GM12878 (cell line): ENCODE data around the gene POLR1A. TPM values are rescaled to one million over a fixed set of nuclear protein-coding genes. Genes with fewer than 3 reads are reported as not detected.

ENCODE experiments used
- ETV6 ChIP-seq, 2 experiments: fragments of 450-650 bp in 1 of 2; IDR thresholded peaks in 1 of 2; conservative IDR thresholded peaks in 1 of 2; 2 replicates each; pipeline ENCODE4 v1.6.1; 2014; ENCODE audit warnings: antibody characterized with exemption in 1 of 2, borderline replicate concordance in 1 of 2, low read depth in 1 of 2, mild to moderate bottlenecking in 1 of 2, moderate library complexity in 1 of 2
- IKZF2 ChIP-seq, 2 experiments: fragments of 450-650 bp; IDR thresholded peaks; 2 replicates each; pipeline ENCODE4 v1.6.1; 2017; ENCODE audit warnings: mild to moderate bottlenecking in 2 of 2, moderate library complexity in 2 of 2
- MEF2B ChIP-seq: fragments of 450-650 bp; IDR thresholded peaks from 2 replicates; pipeline ENCODE4 v1.6.1; 2018; ENCODE audit warnings: mild to moderate bottlenecking, moderate library complexity; ENCODE audit not compliant: partially characterized antibody, poor library complexity, severe bottlenecking
- NBN ChIP-seq: fragments of 450-650 bp; IDR thresholded peaks from 2 replicates; pipeline ENCODE4 v1.6.1; 2016
- PAX5 ChIP-seq: IDR thresholded peaks from 2 replicates; pipeline ENCODE4 v1.6.1; 2011; ENCODE audit warnings: low read depth, low read length, borderline replicate concordance
- SMARCA5 ChIP-seq: fragments of 450-650 bp; IDR thresholded peaks from 2 replicates; pipeline ENCODE4 v1.6.1; 2017; ENCODE audit warnings: mild to moderate bottlenecking
- TCF7 ChIP-seq: IDR thresholded peaks from 2 replicates; pipeline ENCODE4 v1.6.1; 2014; ENCODE audit warnings: antibody characterized with exemption, borderline replicate concordance
- ZNF24 ChIP-seq: fragments of 450-650 bp; IDR thresholded peaks from 2 replicates; pipeline ENCODE4 v1.6.1; 2017; ENCODE audit warnings: antibody characterized with exemption, mild to moderate bottlenecking
- polyA plus RNA-seq, 11 experiments: library from polyadenylated mRNA; depleted of rRNA in 4 of 11; unstranded in 6 of 11; stranded (reverse) in 5 of 11; fragments of >200 nt; fragmentation: Nextera tagmentation in 4 of 11; fragmentation: Illumina TruSeq in 1 of 11; extraction: Ambion mirVana in 4 of 11; extraction: Trizol in 1 of 11; gene quantifications; 1 replicate in 1 of 11; 2 replicates in 10 of 11; pipeline versions ENCODE4 v1.2.1 to v1.2.3, GENCODE V29; 2011 to 2016; ENCODE audit warnings: inconsistent platforms in 2 of 11, missing spikeins in 2 of 11, low read depth in 1 of 11
- total RNA-seq, 4 experiments: library from RNA; depleted of rRNA in 3 of 4; stranded (reverse); fragments of >200 nt in 3 of 4; fragmentation: Illumina TruSeq in 1 of 4; extraction: Trizol in 1 of 4; gene quantifications; 2 replicates each; pipeline versions ENCODE4 v1.2.1 to v1.2.3, GENCODE V29; 2013 to 2021
- TF ChIP-seq, protein P1 (sequence below): fragments of 450-650 bp; IDR thresholded peaks from 2 replicates; pipeline ENCODE4 v1.6.1; 2017; ENCODE audit warnings: mild to moderate bottlenecking, moderate library complexity
- TF ChIP-seq, protein P2 (sequence below): fragments of 450-650 bp; formaldehyde crosslinking; IDR thresholded peaks from 2 replicates; pipeline ENCODE4 v1.5.0; 2022; ENCODE audit warnings: mild to moderate bottlenecking, missing genetic modification characterization
- TF ChIP-seq, protein P3 (sequence below): fragments of 450-650 bp; formaldehyde crosslinking; IDR thresholded peaks from 2 replicates; pipeline ENCODE4 v1.4.0; 2020; ENCODE audit warnings: mild to moderate bottlenecking, moderate library complexity

POLR1A gene
- total and polyA plus RNA-seq, 10 of the 15 experiments (the other 5 are each of a cell fraction or from before 2014, with no cell fraction given), result 2.1 to 53.9 (median 17.8) TPM

DNA sequence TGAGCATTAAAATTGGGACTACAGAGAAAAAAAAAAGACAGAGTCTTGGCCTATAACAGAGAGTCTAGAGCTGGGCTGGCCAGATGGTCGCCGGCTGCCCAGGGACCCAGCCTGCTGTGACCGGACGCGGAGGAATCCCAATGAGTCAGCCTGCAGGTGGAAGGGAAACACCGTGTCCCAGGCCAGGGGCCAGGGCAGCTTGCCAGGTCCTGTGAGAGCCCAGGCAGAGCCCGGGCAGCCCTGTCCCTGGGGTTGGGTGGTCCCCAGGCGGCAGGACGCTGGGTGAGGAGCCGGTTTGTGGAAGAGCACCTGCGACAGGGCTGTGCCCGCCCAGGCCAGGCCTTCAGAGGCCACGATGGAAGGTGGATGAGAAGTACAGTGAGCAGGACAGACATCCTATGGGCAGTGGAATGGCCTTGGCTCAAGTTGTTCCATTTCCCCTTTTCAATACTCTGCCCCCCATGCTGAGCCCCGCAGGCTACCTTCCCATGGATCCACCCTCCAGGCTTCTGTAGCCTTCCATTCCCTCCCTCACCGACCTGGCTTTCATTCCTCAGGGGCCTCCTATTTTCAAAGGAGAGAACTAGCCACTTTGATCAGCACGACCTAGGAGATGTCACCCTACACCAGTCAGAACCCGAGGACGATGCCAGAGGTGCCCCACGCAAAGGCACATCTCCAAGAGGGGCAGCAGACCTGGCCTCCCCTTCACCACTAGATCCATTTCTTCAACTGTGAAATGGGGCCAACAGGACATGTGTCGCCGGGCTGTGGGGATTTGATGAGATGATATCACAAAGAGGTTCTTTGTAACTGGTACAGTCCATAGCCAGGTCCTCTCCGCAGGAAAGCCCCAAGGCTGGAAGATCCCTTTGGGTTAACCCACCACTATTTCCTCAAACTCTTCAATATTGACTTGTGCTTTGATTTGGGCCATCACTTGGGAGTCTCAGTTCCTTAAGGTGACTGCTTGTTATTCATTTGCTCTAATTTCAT, 87.5 kb downstream of the POLR1A start (continued):
- TF ChIP-seq, protein P1, sequence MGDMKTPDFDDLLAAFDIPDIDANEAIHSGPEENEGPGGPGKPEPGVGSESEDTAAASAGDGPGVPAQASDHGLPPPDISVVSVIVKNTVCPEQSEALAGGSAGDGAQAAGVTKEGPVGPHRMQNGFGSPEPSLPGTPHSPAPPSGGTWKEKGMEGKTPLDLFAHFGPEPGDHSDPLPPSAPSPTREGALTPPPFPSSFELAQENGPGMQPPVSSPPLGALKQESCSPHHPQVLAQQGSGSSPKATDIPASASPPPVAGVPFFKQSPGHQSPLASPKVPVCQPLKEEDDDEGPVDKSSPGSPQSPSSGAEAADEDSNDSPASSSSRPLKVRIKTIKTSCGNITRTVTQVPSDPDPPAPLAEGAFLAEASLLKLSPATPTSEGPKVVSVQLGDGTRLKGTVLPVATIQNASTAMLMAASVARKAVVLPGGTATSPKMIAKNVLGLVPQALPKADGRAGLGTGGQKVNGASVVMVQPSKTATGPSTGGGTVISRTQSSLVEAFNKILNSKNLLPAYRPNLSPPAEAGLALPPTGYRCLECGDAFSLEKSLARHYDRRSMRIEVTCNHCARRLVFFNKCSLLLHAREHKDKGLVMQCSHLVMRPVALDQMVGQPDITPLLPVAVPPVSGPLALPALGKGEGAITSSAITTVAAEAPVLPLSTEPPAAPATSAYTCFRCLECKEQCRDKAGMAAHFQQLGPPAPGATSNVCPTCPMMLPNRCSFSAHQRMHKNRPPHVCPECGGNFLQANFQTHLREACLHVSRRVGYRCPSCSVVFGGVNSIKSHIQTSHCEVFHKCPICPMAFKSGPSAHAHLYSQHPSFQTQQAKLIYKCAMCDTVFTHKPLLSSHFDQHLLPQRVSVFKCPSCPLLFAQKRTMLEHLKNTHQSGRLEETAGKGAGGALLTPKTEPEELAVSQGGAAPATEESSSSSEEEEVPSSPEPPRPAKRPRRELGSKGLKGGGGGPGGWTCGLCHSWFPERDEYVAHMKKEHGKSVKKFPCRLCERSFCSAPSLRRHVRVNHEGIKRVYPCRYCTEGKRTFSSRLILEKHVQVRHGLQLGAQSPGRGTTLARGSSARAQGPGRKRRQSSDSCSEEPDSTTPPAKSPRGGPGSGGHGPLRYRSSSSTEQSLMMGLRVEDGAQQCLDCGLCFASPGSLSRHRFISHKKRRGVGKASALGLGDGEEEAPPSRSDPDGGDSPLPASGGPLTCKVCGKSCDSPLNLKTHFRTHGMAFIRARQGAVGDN, result peak; percentile 70
- TF ChIP-seq SMARCA5 (peak; percentile 46; the same call in 1 of the 2 replicates), PAX5 (0 out of 2 replicates have a peak, but pooled peaks have one; percentile 30), TCF7 (no peak), ETV6 (conservative IDR thresholded peaks at IDR 0.05 in 1 of 2, IDR thresholded peaks at IDR 0.05 in 1 of 2; ENCODE audit: borderline replicate concordance in 1 of 2, low read depth in 1 of 2) (peak in 1 of 2 experiments; percentile 13; a peak in 1 of 4 replicates), MEF2B (peak; percentile 15), ZNF24 (peak; percentile 34; the same call in 1 of the 2 replicates), IKZF2 (IDR thresholded peaks at IDR 0.05) (peak; percentile 55 to 64; a peak in 3 of 4 replicates), NBN (no peak)
- TF ChIP-seq, protein P2, sequence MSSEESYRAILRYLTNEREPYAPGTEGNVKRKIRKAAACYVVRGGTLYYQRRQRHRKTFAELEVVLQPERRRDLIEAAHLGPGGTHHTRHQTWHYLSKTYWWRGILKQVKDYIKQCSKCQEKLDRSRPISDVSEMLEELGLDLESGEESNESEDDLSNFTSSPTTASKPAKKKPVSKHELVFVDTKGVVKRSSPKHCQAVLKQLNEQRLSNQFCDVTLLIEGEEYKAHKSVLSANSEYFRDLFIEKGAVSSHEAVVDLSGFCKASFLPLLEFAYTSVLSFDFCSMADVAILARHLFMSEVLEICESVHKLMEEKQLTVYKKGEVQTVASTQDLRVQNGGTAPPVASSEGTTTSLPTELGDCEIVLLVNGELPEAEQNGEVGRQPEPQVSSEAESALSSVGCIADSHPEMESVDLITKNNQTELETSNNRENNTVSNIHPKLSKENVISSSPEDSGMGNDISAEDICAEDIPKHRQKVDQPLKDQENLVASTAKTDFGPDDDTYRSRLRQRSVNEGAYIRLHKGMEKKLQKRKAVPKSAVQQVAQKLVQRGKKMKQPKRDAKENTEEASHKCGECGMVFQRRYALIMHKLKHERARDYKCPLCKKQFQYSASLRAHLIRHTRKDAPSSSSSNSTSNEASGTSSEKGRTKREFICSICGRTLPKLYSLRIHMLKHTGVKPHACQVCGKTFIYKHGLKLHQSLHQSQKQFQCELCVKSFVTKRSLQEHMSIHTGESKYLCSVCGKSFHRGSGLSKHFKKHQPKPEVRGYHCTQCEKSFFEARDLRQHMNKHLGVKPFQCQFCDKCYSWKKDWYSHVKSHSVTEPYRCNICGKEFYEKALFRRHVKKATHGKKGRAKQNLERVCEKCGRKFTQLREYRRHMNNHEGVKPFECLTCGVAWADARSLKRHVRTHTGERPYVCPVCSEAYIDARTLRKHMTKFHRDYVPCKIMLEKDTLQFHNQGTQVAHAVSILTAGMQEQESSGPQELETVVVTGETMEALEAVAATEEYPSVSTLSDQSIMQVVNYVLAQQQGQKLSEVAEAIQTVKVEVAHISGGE (CRISPR knock-in tag), result no peak
- TF ChIP-seq, protein P3, sequence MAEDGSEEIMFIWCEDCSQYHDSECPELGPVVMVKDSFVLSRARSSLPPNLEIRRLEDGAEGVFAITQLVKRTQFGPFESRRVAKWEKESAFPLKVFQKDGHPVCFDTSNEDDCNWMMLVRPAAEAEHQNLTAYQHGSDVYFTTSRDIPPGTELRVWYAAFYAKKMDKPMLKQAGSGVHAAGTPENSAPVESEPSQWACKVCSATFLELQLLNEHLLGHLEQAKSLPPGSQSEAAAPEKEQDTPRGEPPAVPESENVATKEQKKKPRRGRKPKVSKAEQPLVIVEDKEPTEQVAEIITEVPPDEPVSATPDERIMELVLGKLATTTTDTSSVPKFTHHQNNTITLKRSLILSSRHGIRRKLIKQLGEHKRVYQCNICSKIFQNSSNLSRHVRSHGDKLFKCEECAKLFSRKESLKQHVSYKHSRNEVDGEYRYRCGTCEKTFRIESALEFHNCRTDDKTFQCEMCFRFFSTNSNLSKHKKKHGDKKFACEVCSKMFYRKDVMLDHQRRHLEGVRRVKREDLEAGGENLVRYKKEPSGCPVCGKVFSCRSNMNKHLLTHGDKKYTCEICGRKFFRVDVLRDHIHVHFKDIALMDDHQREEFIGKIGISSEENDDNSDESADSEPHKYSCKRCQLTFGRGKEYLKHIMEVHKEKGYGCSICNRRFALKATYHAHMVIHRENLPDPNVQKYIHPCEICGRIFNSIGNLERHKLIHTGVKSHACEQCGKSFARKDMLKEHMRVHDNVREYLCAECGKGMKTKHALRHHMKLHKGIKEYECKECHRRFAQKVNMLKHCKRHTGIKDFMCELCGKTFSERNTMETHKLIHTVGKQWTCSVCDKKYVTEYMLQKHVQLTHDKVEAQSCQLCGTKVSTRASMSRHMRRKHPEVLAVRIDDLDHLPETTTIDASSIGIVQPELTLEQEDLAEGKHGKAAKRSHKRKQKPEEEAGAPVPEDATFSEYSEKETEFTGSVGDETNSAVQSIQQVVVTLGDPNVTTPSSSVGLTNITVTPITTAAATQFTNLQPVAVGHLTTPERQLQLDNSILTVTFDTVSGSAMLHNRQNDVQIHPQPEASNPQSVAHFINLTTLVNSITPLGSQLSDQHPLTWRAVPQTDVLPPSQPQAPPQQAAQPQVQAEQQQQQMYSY, result no peak
